ENCODE measurements around the gene KY. TPM values are rescaled to one million over a fixed set of nuclear protein-coding genes. Genes with fewer than 3 reads are reported as not detected.

KY gene
- total RNA-seq, 4 donors from 2014 or later, result 0.20 to 2.2 (median 1.5) TPM; not detected in 1

GRCh38 chr3:134690226-134690625, 39.4 kb upstream of the KY start:
- Histone ChIP-seq H3K9me3 (no peaks in the 10 kb centered on the region), H3K4me1 (peaks cover 0 to 12% (median 0%) of the 10 kb centered on the region in 4 donors), H3K27me3 (no peaks in the 10 kb centered on the region), H3K4me3 (no peak overlapping the region), H3K27ac (no peak overlapping the region), H3K36me3 (no peaks in the 10 kb centered on the region)
- WGBS, 2 donors, result 43% methylated on average over 1 of the region's 1 CpG
- TF ChIP-seq POLR2A (IDR thresholded peaks at IDR 0.05) (no peak), CTCF (IDR thresholded peaks at IDR 0.05) (no peak), EP300 (IDR thresholded peaks at IDR 0.05) (no peak)
- DNase-seq (ENCODE audit: low spot score in 2 of 2), result no peak

DNA sequence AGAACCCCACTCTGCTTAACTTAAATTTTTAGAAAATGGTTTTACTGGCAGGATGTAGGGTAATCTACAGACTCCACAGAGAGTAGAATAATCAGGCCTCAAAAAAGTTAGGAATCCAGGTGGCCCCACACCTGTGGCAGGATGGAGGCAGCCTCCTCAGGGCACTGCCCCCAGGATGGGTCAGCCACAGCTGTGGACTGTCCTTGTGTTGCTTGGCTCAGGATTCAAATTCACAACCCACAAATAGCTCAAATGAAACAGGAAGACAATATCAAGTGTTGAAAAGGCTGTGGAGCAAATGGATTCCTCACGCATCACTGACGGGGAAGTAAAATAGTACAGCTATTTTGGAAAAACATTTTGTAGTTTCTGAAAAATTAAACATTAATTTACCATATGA, 36.8 kb upstream of the KY start:
- no peaks in the 10 kb centered on the region for H3K27me3 ChIP-seq
- WGBS, 2 donors, result 89% methylated on average over 2 of the region's 2 CpGs
- H3K4me3 ChIP-seq, result no peak overlapping the region
- no peak for DNase-seq (ENCODE audit: low spot score in 2 of 2)
- TF ChIP-seq CTCF (IDR thresholded peaks at IDR 0.05), result no peak
- no peak for TF ChIP-seq EP300 (IDR thresholded peaks at IDR 0.05)
- no peak for TF ChIP-seq POLR2A (IDR thresholded peaks at IDR 0.05)
- no peak overlapping the region for H3K27ac ChIP-seq
- no peaks in the 10 kb centered on the region for H3K36me3 ChIP-seq
- no peaks in the 10 kb centered on the region for H3K4me1 ChIP-seq
- no peaks in the 10 kb centered on the region for H3K9me3 ChIP-seq

GRCh38 chr3:134685929-134686802, 35.3 kb upstream of the KY start:
- no peaks in the 10 kb centered on the region for H3K36me3 ChIP-seq
- no peaks in the 10 kb centered on the region for H3K9me3 ChIP-seq
- no peak for DNase-seq (ENCODE audit: low spot score in 2 of 2)
- WGBS, 2 donors, result 82 to 87% methylated on average over 7 of the region's 7 CpGs
- no peak overlapping the region for H3K4me3 ChIP-seq
- H3K27ac ChIP-seq, result no peak overlapping the region
- no peaks in the 10 kb centered on the region for H3K27me3 ChIP-seq
- H3K4me1 ChIP-seq, result no peaks in the 10 kb centered on the region
- TF ChIP-seq CTCF (IDR thresholded peaks at IDR 0.05) (no peak), POLR2A (IDR thresholded peaks at IDR 0.05) (no peak), EP300 (IDR thresholded peaks at IDR 0.05) (no peak)

- 62 to 76% methylated on average over 7 of the region's 7 CpGs for WGBS, 2 donors
- Histone ChIP-seq H3K9me3 (no peaks in the 10 kb centered on the region), H3K27ac (no peak overlapping the region), H3K36me3 (no peaks in the 10 kb centered on the region), H3K4me3 (no peak overlapping the region), H3K27me3 (no peaks in the 10 kb centered on the region), H3K4me1 (no peaks in the 10 kb centered on the region)
- TF ChIP-seq EP300 (IDR thresholded peaks at IDR 0.05) (no peak), POLR2A (IDR thresholded peaks at IDR 0.05) (no peak), CTCF (IDR thresholded peaks at IDR 0.05) (no peak)
- no peak for DNase-seq (ENCODE audit: low spot score in 2 of 2)
Measured at GRCh38 chr3:134682196-134682880, 31.5 kb upstream of the KY start.

DNA sequence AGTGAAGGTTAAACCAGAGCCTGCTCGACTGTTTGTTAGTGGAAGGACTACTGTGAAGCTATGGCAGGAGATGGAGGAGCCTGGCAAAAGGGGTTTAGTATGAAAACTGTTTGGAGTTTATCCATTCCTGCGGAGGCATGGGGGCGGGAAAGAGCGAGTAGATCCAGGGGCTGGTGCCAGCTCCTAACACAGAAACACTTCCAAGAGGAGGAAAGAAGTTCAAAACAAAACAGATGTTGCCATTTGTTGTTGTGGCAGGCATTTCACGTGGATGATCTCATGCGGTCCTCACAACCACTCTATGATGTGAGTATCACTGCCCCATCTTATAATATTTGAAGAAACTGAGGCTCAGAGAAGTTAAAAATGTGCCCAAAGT, 30.7 kb upstream of the KY start:
- Histone ChIP-seq H3K27me3 (no peaks in the 10 kb centered on the region), H3K27ac (no peak overlapping the region), H3K4me1 (no peaks in the 10 kb centered on the region), H3K36me3 (no peaks in the 10 kb centered on the region), H3K4me3 (no peak overlapping the region), H3K9me3 (no peaks in the 10 kb centered on the region)
- WGBS, 2 donors, result 62 to 77% methylated on average over 6 of the region's 6 CpGs
- no peak for TF ChIP-seq POLR2A (IDR thresholded peaks at IDR 0.05)
- TF ChIP-seq CTCF (IDR thresholded peaks at IDR 0.05), result no peak
- TF ChIP-seq EP300 (IDR thresholded peaks at IDR 0.05), result no peak
- DNase-seq (ENCODE audit: low spot score in 2 of 2), result no peak

Measured in tibial nerve (tissue), 4 donors.